GM18499 (cell line): ENCODE results near the gene CRY2.
"Not testable (repeated sequence)": the region's sequence is repeated elsewhere in the genome, so short reads cannot be mapped to it uniquely, and the experiment has no call there.

Source experiments
- ATAC-seq: cut with Tn5 transposase; IDR thresholded peaks from one replicate; pipeline ENCODE4 v1.9.1; 2021; ENCODE audit warnings: moderate number of reproducible peaks; ENCODE audit not compliant: insufficient read depth, unreplicated experiment

CRY2 gene

DNA sequence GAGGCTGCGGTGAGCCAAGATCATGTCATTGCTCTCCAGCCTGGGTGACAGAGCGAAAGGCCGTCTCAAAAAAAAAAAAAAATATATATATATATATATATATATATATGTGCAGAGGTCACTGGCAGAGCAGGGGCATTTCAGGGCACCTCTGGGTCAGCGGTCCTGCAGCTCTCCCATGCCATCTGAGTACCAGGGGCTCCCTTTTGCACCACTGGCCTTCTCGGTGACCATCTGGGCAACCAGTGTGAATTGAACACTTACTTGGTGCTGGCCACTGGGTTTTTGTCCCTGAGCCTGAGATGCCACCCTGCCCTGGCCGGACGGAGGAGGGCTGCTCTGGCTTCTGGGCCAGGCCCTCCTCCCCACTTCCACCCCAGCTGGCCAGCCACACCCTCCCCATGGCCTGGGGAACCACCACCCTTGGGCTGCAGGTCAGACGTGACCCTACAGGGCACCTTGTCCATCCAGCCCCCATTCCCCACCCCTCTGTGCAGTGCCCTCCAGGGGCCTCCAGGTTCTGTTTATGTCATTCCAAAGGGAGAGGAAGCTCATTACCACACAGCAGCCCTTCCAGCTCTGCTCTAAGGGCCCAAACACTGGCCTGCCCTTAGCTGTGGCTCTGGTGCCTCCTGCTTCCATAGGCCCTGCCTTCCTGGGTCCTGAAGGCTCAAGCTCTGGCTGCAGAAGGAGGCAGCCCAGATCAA is 48.4 kb downstream of the CRY2 start:
- ATAC-seq, result no peak

DNA sequence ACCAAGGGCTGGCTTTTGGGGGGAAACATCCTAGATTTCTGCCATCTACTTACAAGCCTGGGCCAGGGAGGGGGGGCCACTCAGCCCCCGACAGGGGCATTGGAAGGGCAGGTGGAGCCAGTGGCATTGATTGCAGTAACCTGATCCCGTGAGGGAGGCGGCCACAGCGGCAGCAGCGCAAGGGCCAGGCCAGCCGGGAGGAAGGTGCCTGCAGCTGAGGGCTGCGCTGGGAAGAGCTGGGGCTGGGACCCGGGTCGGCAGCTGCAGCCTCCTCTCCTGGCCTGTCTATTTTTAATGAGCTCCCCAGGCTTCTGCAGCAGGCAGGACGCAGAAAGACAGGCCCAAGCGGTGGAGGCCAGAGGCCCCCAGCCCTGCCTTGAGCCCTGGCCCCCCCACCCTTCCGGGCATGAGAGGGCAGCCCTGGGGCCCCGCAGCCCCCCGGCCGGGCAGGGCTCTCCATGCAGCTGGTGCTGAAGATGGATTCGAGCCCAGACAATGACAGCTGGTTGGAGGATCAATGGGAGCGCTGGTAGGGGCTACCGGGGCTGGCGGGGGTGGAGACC is 49.2 kb downstream of the CRY2 start:
- ATAC-seq, result no peak

DNA sequence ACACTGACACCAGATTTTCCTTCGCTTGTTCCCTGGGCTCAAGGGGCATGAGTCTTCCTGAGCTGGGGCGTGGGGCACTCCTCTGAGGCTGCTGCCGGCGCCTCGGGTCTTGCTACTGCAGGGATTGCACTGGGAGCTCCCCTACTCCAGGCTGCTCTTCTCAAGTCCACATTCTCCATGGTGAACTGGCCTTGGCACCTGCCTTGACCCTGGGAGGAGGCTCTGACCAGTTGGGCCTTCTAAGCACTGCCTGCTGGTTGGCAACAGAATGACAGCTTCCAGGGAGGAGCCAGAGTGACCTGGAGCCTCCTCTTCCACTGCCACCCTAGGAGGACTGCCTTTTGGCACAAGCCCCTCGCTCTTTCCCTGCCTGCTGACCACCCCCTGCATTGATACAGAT is 50.3 kb downstream of the CRY2 start:
- ATAC-seq, result no peak

DNA sequence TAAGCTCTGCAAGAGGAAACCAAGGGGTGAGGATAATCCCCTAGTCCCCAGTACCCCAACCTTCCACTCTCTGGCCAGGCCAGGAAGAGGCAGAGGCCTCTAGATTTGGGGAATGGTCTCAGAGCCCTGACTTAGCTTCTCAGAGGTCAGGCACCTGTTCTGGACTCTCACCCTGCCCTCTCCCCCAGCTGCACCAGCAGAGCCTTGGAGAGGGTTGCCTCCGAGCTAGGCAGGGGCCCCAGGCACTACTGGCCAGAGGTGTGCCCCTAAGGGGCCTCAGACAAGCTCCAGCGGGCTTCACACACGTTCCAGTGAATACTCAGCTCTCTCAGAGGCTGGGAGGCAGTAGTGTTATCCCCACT is 51.8 kb downstream of the CRY2 start:
- no peak for ATAC-seq

DNA sequence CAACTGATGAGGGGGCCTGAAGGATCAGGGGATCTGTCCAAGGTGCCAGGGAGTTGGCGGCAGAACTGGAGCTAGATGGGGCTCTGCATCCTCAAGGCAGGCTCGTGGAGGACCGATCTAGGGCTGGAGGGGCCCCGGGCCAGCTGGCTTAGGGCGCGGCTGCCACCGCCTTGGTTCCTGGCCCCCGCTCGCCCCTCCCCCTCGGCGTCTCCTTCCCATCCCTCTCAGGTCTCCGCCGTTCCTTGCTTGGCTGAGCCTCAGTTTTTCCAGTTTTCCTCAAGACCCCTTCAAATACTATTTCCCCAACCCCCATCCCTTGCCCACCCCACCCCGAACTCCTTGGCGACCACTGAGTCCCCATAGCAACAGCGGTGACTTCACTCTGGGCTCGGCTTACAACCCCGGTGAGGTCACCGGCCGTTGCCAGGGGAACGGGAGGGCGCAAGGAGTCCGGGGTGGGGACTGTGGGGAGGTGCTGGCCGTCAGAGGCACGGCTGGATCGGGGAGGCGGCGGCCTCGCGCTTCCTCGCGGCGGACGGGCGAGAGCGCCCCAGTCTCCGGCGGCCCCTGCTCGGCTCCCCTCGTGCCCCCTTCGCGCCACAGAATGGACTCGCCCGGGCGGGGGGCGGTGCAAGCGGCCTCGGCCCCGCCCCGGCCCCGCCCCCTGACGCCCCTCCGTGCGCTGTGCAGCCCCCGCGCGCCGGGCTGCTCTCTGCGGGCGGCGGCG is 52.3 kb downstream of the CRY2 start:
- ATAC-seq, result no peak

DNA sequence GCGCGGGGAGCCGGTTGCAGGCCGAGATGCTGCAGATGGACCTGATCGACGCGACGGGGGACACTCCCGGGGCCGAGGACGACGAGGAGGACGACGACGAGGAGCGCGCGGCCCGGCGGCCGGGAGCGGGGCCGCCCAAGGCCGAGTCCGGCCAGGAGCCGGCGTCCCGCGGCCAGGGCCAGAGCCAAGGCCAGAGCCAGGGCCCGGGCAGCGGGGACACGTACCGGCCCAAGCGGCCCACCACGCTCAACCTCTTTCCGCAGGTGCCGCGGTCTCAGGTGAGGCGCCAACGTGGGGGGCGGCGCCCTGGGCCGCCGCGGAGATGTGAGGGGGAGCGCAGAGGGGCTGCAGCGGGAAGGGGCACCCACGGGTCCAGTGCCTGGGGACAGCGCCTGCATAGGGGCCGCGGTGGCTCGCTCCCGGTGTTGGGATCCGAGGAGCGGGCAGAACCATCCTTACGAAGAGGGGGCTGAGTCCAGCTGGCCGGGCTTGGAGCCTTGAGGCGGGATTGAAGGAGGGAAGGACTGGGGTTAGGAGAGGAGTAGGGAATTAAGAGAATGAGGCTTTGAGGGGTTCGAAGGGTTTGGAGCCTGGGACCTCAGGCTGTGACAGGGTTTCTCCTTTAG is 53.0 kb downstream of the CRY2 start:
- ATAC-seq, result not testable (repeated sequence)

DNA sequence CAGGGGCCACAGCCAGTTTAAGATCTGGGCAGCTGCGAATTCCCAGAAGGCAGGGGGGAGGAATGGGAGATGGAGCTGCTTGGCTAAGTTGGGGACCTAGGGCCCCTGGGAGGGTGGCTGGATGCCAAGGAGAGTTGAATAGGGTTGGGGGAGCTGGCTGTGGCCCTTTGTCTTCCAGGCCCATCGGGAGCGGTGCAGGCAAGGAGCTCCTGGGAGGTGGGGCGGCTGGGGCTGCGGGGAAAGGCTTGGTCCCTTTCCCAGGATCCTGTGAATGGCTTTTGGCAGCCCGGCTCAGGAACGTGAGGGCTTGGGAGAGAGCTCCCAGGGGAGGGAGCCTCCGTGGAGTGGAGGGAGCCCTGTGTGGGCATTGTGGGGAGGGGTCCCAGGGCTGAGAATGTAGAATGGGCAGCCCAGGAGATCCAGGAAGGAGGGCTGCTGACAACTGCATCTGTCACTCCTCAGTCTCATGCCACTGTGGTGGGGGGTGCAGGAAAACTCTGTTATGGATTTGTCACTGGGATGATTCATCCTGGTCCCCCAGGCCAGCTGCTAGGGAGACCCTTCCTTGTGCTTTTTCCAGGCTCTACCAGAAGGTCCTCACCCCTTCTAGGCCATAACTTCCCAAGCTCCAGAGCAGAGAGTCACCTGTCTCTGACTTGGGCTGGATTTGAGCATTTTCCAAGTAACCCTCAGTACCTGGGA is 53.8 kb downstream of the CRY2 start:
- ATAC-seq, result no peak

DNA sequence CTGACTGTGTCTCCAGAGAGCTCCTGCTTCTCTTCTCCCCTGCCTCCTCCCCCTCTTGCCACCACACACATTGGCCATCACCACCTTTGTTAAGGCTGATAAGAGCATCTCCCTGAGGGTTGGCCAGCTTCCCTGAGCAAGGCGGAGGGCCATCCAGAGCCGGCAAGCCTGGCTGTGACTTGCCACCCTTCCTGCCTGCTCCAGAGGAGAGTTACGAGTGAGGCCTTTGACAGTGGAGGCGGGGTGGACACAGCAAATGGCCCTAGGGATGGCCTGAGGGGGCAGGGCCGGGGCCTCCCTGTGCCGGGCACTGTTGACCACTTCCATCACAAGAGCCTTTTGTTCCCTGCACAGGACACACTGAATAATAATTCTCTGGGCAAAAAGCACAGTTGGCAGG is 54.4 kb downstream of the CRY2 start:
- ATAC-seq, result no peak

DNA sequence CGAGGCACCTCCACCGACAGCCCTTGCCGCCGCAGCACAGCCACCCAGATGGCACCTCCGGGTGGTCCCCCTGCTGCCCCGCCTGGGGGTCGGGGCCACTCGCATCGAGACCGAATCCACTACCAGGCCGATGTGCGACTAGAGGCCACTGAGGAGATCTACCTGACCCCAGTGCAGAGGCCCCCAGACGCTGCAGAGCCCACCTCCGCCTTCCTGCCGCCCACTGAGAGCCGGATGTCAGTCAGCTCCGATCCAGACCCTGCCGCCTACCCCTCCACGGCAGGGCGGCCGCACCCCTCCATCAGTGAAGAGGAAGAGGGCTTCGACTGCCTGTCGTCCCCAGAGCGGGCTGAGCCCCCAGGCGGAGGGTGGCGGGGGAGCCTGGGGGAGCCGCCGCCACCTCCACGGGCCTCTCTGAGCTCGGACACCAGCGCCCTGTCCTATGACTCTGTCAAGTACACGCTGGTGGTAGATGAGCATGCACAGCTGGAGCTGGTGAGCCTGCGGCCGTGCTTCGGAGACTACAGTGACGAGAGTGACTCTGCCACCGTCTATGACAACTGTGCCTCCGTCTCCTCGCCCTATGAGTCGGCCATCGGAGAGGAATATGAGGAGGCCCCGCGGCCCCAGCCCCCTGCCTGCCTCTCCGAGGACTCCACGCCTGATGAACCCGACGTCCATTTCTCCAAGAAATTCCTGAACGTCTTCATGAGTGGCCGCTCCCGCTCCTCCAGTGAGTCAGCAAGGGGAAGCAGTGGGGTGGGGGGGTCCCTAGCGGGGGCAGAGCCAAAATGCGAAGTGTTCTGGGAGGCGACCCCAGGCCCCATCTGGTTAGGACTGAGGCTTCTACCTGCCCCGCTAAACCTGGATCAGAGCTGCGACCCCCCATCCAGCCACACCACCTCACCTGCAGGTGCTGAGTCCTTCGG is 55.4 kb downstream of the CRY2 start:
- no peak for ATAC-seq

DNA sequence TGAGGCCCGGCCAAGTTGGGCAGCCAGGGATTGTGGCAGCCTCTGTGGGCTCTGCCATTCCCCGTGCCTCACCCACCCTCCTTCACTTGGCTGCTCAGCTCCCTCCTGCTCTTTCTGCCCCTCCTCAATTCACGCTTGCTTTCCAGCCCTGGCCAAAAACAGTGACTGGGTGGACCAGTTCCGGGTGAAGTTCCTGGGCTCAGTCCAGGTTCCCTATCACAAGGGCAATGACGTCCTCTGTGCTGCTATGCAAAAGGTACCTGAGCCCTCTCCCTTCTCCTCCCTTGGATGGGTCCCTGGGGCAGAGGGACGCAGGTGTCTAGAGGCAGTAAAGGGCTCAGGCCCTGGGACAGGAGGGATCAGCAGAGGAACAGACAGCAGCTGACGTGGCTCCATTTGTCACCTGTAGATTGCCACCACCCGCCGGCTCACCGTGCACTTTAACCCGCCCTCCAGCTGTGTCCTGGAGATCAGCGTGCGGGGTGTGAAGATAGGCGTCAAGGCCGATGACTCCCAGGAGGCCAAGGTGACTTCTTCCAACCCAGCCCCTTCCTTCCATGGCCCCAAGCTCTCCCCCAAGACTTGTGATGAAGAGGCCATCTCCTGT is 57.1 kb downstream of the CRY2 start:
- no peak for ATAC-seq

DNA sequence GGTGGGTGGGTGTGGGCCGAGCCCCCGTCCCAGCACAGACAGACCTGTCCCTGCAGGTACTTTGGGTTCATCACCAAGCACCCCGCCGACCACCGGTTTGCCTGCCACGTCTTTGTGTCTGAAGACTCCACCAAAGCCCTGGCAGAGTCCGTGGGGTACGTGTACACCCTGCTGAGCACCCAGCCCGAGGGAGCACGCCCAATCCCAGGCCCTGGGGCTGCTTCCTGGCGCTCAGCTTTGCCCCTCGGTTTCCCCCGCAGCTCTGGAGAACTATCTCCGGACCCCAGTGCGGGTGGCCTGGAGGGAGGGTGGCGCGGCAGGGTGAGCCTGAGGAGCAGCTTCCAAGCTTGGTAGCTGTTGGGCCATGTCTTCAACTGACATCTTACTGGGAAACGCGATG is 57.8 kb downstream of the CRY2 start:
- ATAC-seq, result no peak

DNA sequence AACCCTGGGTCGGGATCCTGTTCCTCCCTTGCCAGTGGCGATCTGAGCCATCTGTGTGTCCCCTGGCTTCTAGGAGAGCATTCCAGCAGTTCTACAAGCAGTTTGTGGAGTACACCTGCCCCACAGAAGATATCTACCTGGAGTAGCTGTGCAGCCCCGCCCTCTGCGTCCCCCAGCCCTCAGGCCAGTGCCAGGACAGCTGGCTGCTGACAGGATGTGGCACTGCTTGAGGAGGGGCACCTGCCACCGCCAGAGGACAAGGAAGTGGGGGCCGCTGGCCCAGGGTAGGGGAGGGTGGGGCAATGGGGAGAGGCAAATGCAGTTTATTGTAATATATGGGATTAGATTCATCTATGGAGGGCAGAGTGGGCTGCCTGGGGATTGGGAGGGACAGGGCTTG is 58.3 kb downstream of the CRY2 start:
- not testable (repeated sequence) for ATAC-seq

DNA sequence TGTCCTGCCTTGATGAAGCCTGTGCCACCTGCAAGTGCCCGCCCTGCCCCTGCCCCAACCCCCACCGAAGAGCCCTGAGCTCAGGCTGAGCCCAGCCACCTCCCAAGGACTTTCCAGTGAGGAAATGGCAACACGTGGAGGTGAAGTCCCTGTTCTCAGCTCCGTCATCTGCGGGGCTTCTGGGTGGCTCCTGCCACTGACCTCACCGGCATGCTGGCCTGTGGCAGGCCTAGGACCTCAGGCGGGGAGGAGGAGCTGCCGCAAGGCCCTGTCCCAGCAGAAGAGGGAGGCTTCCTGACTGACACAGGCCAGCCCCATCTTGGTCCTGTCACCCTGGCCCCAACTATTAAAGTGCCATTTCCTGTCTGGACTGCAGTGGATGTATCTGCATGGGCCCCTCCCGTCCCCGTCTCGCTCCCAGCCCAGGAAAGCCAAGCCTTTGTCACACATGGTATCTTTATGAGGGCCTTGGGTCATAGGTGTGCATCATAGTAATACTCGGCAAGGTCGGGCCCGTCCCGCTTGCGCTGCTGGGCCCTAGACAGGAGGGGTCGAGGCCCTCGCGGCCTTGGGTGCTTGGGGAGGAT is 58.9 kb downstream of the CRY2 start:
- no peak for ATAC-seq

DNA sequence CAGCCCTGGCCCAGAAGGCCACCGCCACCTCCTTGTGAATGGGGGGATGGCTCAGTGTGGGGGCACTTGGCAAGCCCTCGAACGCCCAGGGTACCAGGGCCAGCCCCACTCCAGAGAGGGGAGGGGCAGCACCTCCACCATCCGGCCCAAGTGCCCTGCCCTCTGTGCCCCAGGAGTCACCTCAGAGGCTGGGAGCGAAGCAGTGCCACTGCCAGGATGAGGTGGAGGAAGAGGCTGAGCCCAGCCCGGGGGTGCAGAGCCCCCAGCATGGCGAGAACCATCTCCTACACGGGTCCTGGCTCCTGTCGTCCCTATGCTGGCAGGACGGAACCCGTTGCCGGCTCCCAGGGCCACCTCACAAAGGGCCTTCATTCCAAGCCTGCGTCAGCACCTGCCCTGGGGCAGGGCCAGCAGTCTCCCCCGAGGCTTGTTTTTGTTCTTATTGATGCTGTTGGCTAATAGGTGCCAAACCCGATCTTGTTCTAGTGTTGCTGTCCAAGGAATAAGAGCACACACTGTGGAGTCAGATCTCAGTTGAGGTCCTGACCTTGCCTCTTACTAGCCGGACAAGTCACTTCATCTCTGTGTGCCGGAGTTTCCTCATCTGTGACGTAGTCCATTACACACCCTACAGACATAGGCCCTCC is 59.8 kb downstream of the CRY2 start, which contains the start of gene FREY1:
TSS of gene FREY1 (minus strand) at position 307 of the 647 bp plus-strand sequence. CDS start at position 281, 26 bp downstream.
- no peak for ATAC-seq

DNA sequence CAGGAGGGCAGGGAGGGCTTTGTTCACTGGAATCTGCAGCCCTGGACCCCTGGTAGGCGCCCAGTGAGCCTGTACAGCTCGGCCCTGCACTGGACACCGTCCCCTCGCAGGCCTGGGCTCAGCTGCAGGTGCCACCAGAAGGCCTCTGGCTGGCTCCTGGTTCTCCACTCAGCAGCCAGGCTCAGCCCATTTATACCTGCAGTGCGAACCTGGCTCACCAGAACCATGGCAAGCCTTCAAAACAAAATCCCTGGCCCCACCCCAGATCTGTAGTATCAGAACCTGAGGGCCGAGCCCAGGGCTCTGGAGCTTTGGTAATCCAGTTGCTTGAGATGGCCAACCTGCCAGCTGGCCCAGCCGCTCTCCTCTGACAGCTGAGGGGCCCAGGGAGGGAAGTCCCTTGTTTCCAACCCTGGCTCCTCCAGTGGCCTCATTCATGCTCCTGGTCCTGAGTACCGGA is 60.7 kb downstream of the CRY2 start:
- no peak for ATAC-seq

DNA sequence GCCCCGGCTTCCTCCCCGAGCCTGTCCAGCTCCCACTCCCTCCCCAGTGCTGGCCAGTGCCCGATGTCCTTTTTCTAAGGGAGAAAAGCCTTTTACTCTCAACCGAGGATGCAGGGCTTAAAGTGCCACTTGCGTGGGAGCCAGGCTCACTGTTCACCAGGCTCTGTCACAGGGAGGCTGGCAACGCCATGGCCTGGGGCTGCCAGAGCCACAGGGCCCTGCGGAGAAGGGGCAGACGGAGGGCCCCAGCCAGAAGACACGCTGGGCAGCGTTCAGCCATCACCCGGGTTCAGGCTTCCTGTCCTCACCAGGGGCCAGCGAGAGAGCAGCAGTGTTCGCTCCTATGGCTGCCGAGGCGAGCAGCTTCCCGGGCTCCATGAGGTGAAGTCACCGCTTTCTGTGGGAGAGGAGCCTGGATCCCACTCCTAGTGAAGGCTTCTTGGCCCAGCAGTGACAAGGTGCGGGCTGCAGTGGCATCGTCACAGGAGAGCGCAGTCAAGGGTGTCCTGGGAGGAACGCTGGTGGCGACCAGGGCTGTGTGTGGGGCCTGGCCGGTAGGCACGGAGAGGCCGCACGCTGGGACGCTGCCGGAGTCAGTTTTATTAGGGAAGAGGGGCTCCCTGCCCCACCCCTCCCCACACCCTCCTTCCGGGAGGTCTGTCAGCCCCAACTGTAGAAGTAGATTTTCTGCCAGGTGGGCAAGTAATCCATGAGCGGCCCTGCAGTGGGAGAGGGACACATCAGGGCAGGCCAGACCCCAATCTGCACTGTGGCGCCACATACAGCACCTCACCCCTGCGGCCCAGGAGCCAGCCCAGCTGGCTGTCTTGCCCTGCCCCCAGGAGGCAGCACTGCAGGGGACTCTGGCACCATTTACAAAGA is 62.6 kb downstream of the CRY2 start:
- ATAC-seq, result no peak

DNA sequence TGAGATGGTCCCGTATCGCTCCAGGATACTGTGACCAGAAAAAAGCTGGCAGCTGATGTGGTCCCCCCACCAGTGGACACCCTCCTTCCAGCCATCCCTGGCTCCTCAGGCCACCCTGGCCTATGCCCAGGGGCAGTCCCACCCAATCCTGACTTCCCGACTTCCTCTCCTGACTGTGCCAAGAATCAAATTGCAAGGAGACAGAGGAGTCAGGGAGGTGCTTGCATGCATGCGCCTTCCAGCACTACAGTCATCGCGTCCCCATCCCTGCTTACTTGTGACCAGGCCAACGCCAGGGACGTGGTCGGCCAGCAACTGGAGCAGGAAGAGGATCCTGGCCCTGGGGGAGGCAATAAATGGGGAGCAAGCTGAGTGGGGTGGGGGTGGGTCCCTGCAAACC is 63.3 kb downstream of the CRY2 start:
- ATAC-seq, result no peak
